ENCODE data around the gene PBX3. TPM values are rescaled to one million over a fixed set of nuclear protein-coding genes. Genes with fewer than 3 reads are reported as not detected.

The PBX3 gene
- total and polyA plus RNA-seq, 10 of the 15 experiments (the other 5 are each of a cell fraction or from before 2014, with no cell fraction given), result 6.7 to 146 (median 22.2) TPM

GRCh38 chr9:125706651-125707471 lies 40.3 kb upstream of the PBX3 start, which contains the start of gene MAPKAP1 (continued):
- TF ChIP-seq MYC (IDR thresholded peaks at IDR 0.05; ENCODE audit: insufficient read depth, insufficient read length, insufficient replicate concordance, low read length, severe bottlenecking), result no peak
- TF ChIP-seq IRF3 (IDR thresholded peaks at IDR 0.05), result no peak
- peak; percentile 88 for TF ChIP-seq TAF1 (IDR thresholded peaks at IDR 0.05; ENCODE audit: borderline replicate concordance, low read depth, low read length)
- 0 out of 2 replicates have a peak, but pooled peaks have one; percentile 22 for TF ChIP-seq BCL11A (IDR thresholded peaks at IDR 0.05; ENCODE audit: low read depth, low read length)
- TF ChIP-seq HSF1 (IDR thresholded peaks at IDR 0.05; ENCODE audit: low read depth, low read length), result no peak
- TF ChIP-seq SMAD5 (IDR thresholded peaks at IDR 0.05; ENCODE audit: low read depth), result peak; percentile 67; the same call in 1 of the 2 replicates
- no peak for TF ChIP-seq SMC3 (IDR thresholded peaks at IDR 0.05; ENCODE audit: borderline replicate concordance, low read length)
- peak; percentile 84 for TF ChIP-seq MXI1 (IDR thresholded peaks at IDR 0.05; ENCODE audit: low read depth, low read length)
- no peak for TF ChIP-seq ZBED1 (IDR thresholded peaks at IDR 0.05; ENCODE audit: borderline replicate concordance)
- TF ChIP-seq JUND (IDR thresholded peaks at IDR 0.05; ENCODE audit: low read depth, low read length), result no peak
- no peak for TF ChIP-seq ZNF384 (IDR thresholded peaks at IDR 0.05; ENCODE audit: borderline replicate concordance, low read depth, low read length)
- TF ChIP-seq WRNIP1 (IDR thresholded peaks at IDR 0.05; ENCODE audit: borderline replicate concordance, low read depth, low read length), result peak; percentile 71; the same call in 1 of the 2 replicates
- peak; percentile 50 for TF ChIP-seq RUNX3 (IDR thresholded peaks at IDR 0.05; ENCODE audit: low read length)
- TF ChIP-seq BCLAF1 (IDR thresholded peaks at IDR 0.05), result no peak
- TF ChIP-seq SRF (IDR thresholded peaks at IDR 0.05; ENCODE audit: low read depth in 2 of 2, low read length in 2 of 2), result peak in 1 of 2 experiments; percentile 21; a peak in 1 of 4 replicates
- TF ChIP-seq ZBTB33 (IDR thresholded peaks at IDR 0.05), result no peak
- peak; percentile 65; the same call in 1 of the 2 replicates for TF ChIP-seq ELK1 (IDR thresholded peaks at IDR 0.05; ENCODE audit: low read depth, low read length)
- peak; percentile 69 for TF ChIP-seq HCFC1 (IDR thresholded peaks at IDR 0.05; ENCODE audit: low read length)
- TF ChIP-seq YBX1 (IDR thresholded peaks at IDR 0.05), result no peak
- peak; percentile 78 for TF ChIP-seq MTA2 (IDR thresholded peaks at IDR 0.05; ENCODE audit: low read depth)
- TF ChIP-seq CEBPB (IDR thresholded peaks at IDR 0.05; ENCODE audit: borderline replicate concordance in 1 of 2, low read depth in 2 of 2, low read length in 2 of 2), result no peak
